ENCODE results near the gene TMEM115.

- TF ChIP-seq CTCF (IDR thresholded peaks at IDR 0.05) (no peak), POLR2AphosphoS5 (IDR thresholded peaks at IDR 0.05) (no peak), EP300 (IDR thresholded peaks at IDR 0.05) (no peak), POLR2A (IDR thresholded peaks at IDR 0.05) (no peak)
These were observed 28.8 kb upstream of the TMEM115 start for GRCh38 chr3:50388016-50388719.

Measured in upper lobe of left lung (tissue), 4 donors.